Activated naive CD4-positive, alpha-beta T cell treated with anti-CD3 and anti-CD28 coated beads, Interleukin-2, amount 10 ng/mL, durations not matched to agents 7 days and 5 days (primary cell): ENCODE measurements around the gene FAM83D.
"Not testable (repeated sequence)": the region's sequence is repeated elsewhere in the genome, so short reads cannot be mapped to it uniquely, and the experiment has no call there.

Experiments
- CTCF ChIA-PET: fragments of 350-600 bp; sonication (Branson Sonifier 250); formaldehyde crosslinking; loops from one replicate; lab custom pipeline; 2021; ENCODE audit warnings: antibody characterized with exemption; lab: Charles Lee
- DNase-seq: peaks from one replicate; pipeline ENCODE4 v3.0.0-alpha.2; 2020
- H3K27ac Mint-ChIP-seq: one replicate; pipeline ENCODE4 v1.8.0; 2021; ENCODE audit warnings: mild to moderate bottlenecking, moderate library complexity, mixed read lengths
- H3K27me3 Mint-ChIP-seq: one replicate; pipeline ENCODE4 v1.8.0; 2021; ENCODE audit warnings: mild to moderate bottlenecking, mixed read lengths
- H3K36me3 Mint-ChIP-seq: one replicate; pipeline ENCODE4 v1.8.0; 2021; ENCODE audit warnings: mixed read lengths
- H3K4me1 Mint-ChIP-seq: one replicate; pipeline ENCODE4 v1.8.0; 2021; ENCODE audit warnings: mixed read lengths
- H3K4me3 Mint-ChIP-seq: one replicate; pipeline ENCODE4 v1.8.0; 2021; ENCODE audit warnings: mild to moderate bottlenecking, moderate library complexity, mixed read lengths
- H3K9me3 Mint-ChIP-seq: one replicate; pipeline ENCODE4 v1.8.0; 2021; ENCODE audit warnings: mixed read lengths

FAM83D gene

GRCh38 chr20:38952153-38952552 is 25.9 kb downstream of the FAM83D start:
- peaks cover 51% of the 10 kb centered on the region for H3K36me3 Mint-ChIP-seq
- CTCF ChIA-PET, result no interaction called here

DNA sequence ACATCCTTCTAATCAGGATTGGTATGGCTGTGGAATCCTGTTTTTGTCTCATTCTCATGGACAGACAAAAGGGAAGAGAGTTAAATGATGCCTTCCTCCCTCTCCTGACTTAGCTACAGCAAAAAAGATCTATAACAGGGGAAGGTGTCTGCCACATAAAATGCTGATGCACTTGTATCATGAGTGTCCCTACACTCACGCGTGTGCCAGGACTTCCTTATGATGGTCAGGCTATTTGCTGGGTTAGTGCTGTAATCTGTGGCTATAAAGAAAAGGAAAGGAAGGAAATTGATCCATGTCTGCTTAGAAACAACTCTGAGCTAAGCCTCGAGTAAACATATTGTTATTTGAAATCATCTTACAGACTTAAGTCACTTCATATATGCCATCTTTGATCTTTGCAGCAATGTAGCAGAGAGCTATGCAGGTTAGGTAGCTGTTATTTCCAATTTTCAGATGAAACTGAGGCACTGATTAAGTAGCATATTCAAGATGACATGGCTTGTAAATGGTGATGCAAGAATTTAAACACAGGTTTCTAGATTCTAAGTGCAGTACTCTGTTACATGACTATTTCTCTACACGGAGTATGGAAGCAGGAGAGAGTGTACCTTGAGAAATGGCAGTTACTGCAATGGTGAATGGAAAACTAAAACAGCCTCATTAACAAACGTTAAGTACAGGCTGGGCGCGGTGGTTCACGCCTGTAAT is 27.6 kb downstream of the FAM83D start:
- Mint-ChIP-seq H3K27me3 (no peaks in the 10 kb centered on the region), H3K27ac (no peak overlapping the region), H3K4me3 (no peak overlapping the region), H3K9me3 (no peaks in the 10 kb centered on the region), H3K4me1 (no peaks in the 10 kb centered on the region), H3K36me3 (peaks cover 37% of the 10 kb centered on the region)
- CTCF ChIA-PET, result interaction anchor here (1.0 kb wide), 1 partner anchor 95 kb away, joined by 3 read pairs; no protein-coding TSS in a partner anchor
- no peak for DNase-seq

More at GRCh38 chr20:38952153-38952552, 25.9 kb downstream of the FAM83D start:
- Mint-ChIP-seq H3K27ac (no peak overlapping the region), H3K27me3 (no peaks in the 10 kb centered on the region), H3K9me3 (no peaks in the 10 kb centered on the region), H3K4me3 (no peak overlapping the region), H3K4me1 (no peaks in the 10 kb centered on the region)
- DNase-seq, result no peak

DNA sequence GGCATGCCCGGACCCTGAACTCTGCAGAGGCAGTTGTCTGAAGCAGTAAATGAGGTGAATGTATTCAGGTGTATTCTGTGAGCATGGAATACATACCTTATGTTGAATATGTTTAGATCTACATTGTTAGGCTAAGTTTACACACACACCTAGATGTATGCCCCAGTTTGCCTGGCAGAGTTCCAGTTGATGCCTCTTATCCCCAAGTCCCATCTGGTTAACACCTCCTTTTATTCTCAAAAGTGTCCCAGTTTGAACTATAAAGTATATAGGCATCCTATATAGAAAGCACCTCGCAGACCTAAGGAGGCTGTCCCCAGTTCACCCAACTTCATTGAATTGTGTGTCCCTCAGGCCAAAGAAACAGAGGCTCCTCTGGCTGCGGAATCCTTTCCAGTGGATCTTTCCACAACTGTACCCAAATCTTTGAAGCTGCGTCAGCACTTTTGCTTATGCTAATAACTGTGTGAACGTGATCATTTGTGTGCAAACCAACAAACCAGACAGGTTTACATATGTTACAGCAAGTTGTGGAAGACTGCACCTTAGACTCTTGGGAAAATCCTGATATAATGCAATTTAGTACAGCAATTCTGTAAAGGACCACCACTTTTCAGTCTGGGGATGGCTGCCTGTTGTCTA is 31.1 kb downstream of the FAM83D start:
- no peak for DNase-seq
- no peaks in the 10 kb centered on the region for H3K27me3 Mint-ChIP-seq
- no peak overlapping the region for H3K4me3 Mint-ChIP-seq
- no peaks in the 10 kb centered on the region for H3K9me3 Mint-ChIP-seq
- CTCF ChIA-PET, result interaction anchor here (0.7 kb wide), 1 partner anchor 92 kb away, joined by 3 read pairs; no protein-coding TSS in a partner anchor
- H3K4me1 Mint-ChIP-seq, result peaks cover 14% of the 10 kb centered on the region
- no peak overlapping the region for H3K27ac Mint-ChIP-seq
- peaks cover 16% of the 10 kb centered on the region for H3K36me3 Mint-ChIP-seq

DNA sequence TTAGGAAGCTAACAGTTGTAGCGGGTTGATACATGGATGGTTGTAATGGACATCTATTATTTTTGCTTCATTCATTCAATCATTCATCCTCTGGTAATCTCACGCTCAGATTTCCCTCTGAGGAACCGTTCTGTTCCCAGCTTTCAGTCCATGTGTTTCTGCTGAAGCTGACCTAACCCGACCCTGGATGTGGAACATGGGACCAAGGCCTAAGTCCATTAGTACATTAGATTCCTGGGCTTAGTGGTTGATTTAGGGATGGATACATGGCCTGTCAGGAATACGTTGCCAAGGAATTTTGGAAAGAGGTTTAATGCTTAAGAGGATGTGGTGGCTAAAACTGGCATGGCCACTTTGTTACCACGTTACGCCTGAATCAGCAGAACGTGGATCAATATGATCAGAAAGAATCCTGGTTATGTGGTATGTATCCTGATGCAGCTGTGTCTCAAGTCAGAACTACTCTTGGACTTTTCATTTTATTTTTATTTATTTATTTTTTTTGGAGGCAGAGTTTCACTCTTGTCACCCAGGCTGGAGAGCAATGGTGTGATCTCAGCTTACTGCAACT is 31.8 kb downstream of the FAM83D start:
- Mint-ChIP-seq H3K9me3 (no peaks in the 10 kb centered on the region), H3K4me1 (peaks cover 19% of the 10 kb centered on the region)
- DNase-seq, result no peak

GRCh38 chr20:38960187-38960687 is 34.0 kb downstream of the FAM83D start:
- H3K27me3 Mint-ChIP-seq, H3K9me3 Mint-ChIP-seq, DNase-seq, H3K27ac Mint-ChIP-seq, H3K36me3 Mint-ChIP-seq, H3K4me3 Mint-ChIP-seq: not testable (repeated sequence)
- H3K4me1 Mint-ChIP-seq, result peaks cover 33% of the 10 kb centered on the region
- CTCF ChIA-PET, result interaction anchor here (3.5 kb wide), 1 partner anchor 89 kb away, joined by 16 read pairs; no protein-coding TSS in a partner anchor

More for the DNA sequence above, 31.8 kb downstream of the FAM83D start:
- CTCF ChIA-PET, result interaction anchor here (0.7 kb wide), 1 partner anchor 91 kb away, joined by 3 read pairs; no protein-coding TSS in a partner anchor
- Mint-ChIP-seq H3K4me3 (no peak overlapping the region), H3K27ac (no peak overlapping the region), H3K27me3 (no peaks in the 10 kb centered on the region), H3K36me3 (peaks cover 14% of the 10 kb centered on the region)

DNA sequence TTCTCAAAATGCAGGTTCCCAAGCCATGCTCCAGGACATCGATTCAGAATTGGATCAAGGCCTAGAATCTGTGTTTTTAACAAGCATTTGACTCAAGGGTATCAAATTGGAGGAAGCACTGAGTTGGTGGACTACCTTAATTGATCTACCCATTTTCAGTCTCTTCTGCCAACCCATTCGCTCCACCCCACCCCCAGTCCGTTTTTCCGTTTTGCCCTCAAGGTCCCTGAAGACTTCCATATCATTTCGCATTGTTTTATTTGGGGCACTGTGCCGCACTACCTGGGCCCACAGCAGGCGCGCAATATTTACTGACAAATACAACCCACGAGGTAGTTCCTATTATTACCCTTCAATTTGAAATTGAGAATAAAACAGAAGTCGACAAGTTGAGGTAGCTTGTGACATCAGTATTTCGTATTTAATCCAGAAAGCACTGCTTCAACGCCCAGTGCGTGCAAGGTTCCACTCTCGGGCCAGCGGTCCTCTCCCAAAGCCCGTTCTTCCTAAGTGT is 35.4 kb downstream of the FAM83D start:
- peak; percentile 38 for DNase-seq
- no peaks in the 10 kb centered on the region for H3K27me3 Mint-ChIP-seq

GRCh38 chr20:38962044-38962927 is 36.1 kb downstream of the FAM83D start, which contains the start of gene DHX35:
TSS of gene DHX35 (plus strand) at chr20:38962344. CDS start at chr20:38962368, 24 bp downstream.
- CTCF ChIA-PET, result interaction anchor here (0.8 to 3.5 kb wide), 13 partner anchors 9 to 317 kb away, joined by 3 to 16 read pairs (median 4); partner anchors contain the start of gene FAM83D
- Mint-ChIP-seq H3K4me3 (peak within 1 kb of the TSS; percentile 96), H3K9me3 (no peaks in the 10 kb centered on the region), H3K27me3 (no peaks in the 10 kb centered on the region), H3K27ac (peak within 1 kb of the TSS; percentile 90), H3K4me1 (peaks cover 33% of the 10 kb centered on the region), H3K36me3 (peaks cover 2% of the 10 kb centered on the region)
- DNase-seq, result peak; percentile 99

More for the DNA sequence above, 35.4 kb downstream of the FAM83D start:
- H3K4me3 Mint-ChIP-seq, result peak overlapping the region; percentile 96
- H3K36me3 Mint-ChIP-seq, result peaks cover 2% of the 10 kb centered on the region
- CTCF ChIA-PET, result interaction anchor here (0.9 to 3.5 kb wide), 10 partner anchors 25 to 316 kb away, joined by 3 to 16 read pairs (median 4); no protein-coding TSS in a partner anchor
- H3K4me1 Mint-ChIP-seq, result peaks cover 33% of the 10 kb centered on the region
- peak overlapping the region; percentile 90 for H3K27ac Mint-ChIP-seq
- H3K9me3 Mint-ChIP-seq, result no peaks in the 10 kb centered on the region

GRCh38 chr20:38962928-38963401 is 36.7 kb downstream of the FAM83D start:
- CTCF ChIA-PET, result interaction anchor here (1.1 to 3.5 kb wide), 10 partner anchors 24 to 232 kb away, joined by 3 to 16 read pairs (median 4); partner anchors contain the start of gene FAM83D
- peak overlapping the region; percentile 96 for H3K4me3 Mint-ChIP-seq
- H3K27ac Mint-ChIP-seq, result peak overlapping the region; percentile 89
- DNase-seq, result no peak
- peaks cover 33% of the 10 kb centered on the region for H3K4me1 Mint-ChIP-seq
- H3K36me3 Mint-ChIP-seq, result peaks cover 2% of the 10 kb centered on the region
- H3K27me3 Mint-ChIP-seq, result no peaks in the 10 kb centered on the region
- no peaks in the 10 kb centered on the region for H3K9me3 Mint-ChIP-seq

DNA sequence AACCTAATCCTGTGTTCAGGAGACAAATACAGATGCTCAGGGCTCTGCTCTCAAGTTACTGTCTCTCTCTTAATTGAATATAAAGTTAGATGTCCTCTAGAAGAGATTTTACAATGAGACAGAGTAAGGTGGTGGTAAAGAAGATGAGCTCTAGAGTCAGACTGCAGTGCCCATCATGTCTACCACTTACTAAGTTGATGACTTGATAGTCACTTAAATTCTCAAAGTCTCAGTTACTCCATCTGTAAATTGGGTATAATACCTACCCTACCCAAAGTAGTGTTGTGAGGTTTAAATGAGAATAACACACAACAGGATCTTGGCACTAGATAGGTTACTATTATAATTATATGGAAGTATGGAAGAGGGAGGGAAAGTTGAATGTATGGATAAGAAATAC is 37.5 kb downstream of the FAM83D start:
- no peak overlapping the region for H3K4me3 Mint-ChIP-seq
- CTCF ChIA-PET, result interaction anchor here (1.8 to 3.5 kb wide), 4 partner anchors 33 to 118 kb away, joined by 4 to 16 read pairs (median 6); partner anchors contain the start of gene FAM83D
- H3K9me3 Mint-ChIP-seq, result no peaks in the 10 kb centered on the region

DNA sequence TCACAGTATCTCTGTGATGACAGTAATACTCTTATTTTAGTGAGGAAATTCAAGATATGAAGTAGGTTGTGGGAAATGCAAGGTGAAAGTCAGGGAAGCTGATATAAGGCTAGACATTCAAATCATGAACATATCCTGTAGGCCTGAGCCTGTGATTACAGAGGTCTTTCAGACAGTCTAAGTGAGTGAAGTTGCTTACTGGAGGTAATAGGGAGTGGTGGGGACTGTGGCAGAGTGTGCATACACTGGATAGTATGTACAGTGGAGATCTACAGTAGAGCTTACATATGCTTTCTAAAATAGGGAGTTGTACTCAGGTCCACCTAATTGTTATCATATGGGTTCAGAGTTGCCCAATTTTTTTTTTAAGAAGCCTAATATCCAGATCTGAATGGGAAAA is 39.0 kb downstream of the FAM83D start:
- Mint-ChIP-seq H3K36me3 (peaks cover 4% of the 10 kb centered on the region), H3K9me3 (no peaks in the 10 kb centered on the region)

More for the DNA sequence above, 37.5 kb downstream of the FAM83D start:
- Mint-ChIP-seq H3K27me3 (no peaks in the 10 kb centered on the region), H3K36me3 (peaks cover 2% of the 10 kb centered on the region), H3K27ac (no peak overlapping the region), H3K4me1 (peaks cover 33% of the 10 kb centered on the region)
- DNase-seq, result no peak

GRCh38 chr20:38968090-38968489 is 41.9 kb downstream of the FAM83D start:
- no peak for DNase-seq
- no peak overlapping the region for H3K4me3 Mint-ChIP-seq
- peaks cover 13% of the 10 kb centered on the region for H3K4me1 Mint-ChIP-seq
- no peaks in the 10 kb centered on the region for H3K9me3 Mint-ChIP-seq
- H3K27me3 Mint-ChIP-seq, result no peaks in the 10 kb centered on the region
- peaks cover 11% of the 10 kb centered on the region for H3K36me3 Mint-ChIP-seq
- no peak overlapping the region for H3K27ac Mint-ChIP-seq
- CTCF ChIA-PET, result no interaction called here

More for the DNA sequence above, 39.0 kb downstream of the FAM83D start:
- DNase-seq, result no peak
- peak overlapping the region; percentile 15 for H3K27ac Mint-ChIP-seq
- H3K4me1 Mint-ChIP-seq, result peaks cover 33% of the 10 kb centered on the region
- CTCF ChIA-PET, result interaction anchor here (0.8 to 1.6 kb wide), 2 partner anchors 16 to 33 kb away, joined by 3 to 4 read pairs; no protein-coding TSS in a partner anchor
- H3K4me3 Mint-ChIP-seq, result no peak overlapping the region
- no peaks in the 10 kb centered on the region for H3K27me3 Mint-ChIP-seq

DNA sequence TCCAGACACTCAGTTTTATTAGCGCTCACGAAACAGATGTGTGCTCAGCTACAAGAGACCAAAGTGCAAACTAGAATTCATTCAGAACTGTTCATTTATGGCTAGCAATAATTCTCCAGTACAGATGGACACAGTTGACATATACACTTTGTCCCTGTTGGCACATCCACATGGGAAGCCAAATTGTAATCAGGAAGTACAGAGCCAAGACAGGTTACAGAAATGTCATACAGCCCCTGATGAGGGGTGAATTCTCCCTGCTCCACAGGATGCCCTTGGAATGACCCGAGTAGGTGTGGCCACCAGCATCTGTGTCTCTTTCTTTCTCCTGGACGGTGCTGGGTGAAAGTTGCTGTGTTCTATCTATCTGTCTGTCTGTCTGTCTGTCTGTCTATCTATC is 43.5 kb downstream of the FAM83D start:
- peaks cover 12% of the 10 kb centered on the region for H3K36me3 Mint-ChIP-seq
- CTCF ChIA-PET, result no interaction called here
- H3K4me1 Mint-ChIP-seq, result peaks cover 1% of the 10 kb centered on the region
- no peak overlapping the region for H3K4me3 Mint-ChIP-seq
- H3K27me3 Mint-ChIP-seq, result no peaks in the 10 kb centered on the region
- H3K27ac Mint-ChIP-seq, result no peak overlapping the region
- H3K9me3 Mint-ChIP-seq, result no peaks in the 10 kb centered on the region
- no peak for DNase-seq

GRCh38 chr20:38970302-38970701 is 44.1 kb downstream of the FAM83D start:
- Mint-ChIP-seq H3K36me3 (peaks cover 13% of the 10 kb centered on the region), H3K27me3 (no peaks in the 10 kb centered on the region), H3K27ac (no peak overlapping the region), H3K4me1 (no peaks in the 10 kb centered on the region), H3K4me3 (no peak overlapping the region), H3K9me3 (no peaks in the 10 kb centered on the region)
- CTCF ChIA-PET, result no interaction called here
- DNase-seq, result no peak
